ENCODE measurements around the gene IL17B. TPM values are rescaled to one million over a fixed set of nuclear protein-coding genes. Genes with fewer than 3 reads are reported as not detected.

The IL17B gene
- total RNA-seq, 1 experiment from 2014 or later, result not detected

- Histone ChIP-seq H3K79me2 (ENCODE audit: insufficient read depth, low read length) (no peaks in the 10 kb centered on the region), H3K27ac (ENCODE audit: insufficient read length, low read depth, low read length) (no peak overlapping the region), H3T11ph (ENCODE audit: low read length) (no peak overlapping the region), H2BK12ac (ENCODE audit: insufficient read length, low read depth, low read length) (no peak overlapping the region), H3K79me1 (ENCODE audit: insufficient read depth, low read depth, low read length, poor library complexity, severe bottlenecking) (no peaks in the 10 kb centered on the region), H3K9ac (ENCODE audit: extremely low read depth, insufficient read length, low read length) (no peak overlapping the region), H3K14ac (ENCODE audit: insufficient read depth, low read length) (no peak overlapping the region), H3K23ac (ENCODE audit: insufficient read length, low read depth, low read length) (no peak overlapping the region), H3K4ac (ENCODE audit: low read depth, low read length) (no peak overlapping the region), H2AFZ (ENCODE audit: low read length) (no peak overlapping the region), H2BK120ac (ENCODE audit: low read depth, low read length, poor library complexity, severe bottlenecking) (no peak overlapping the region), H3K4me2 (ENCODE audit: insufficient read depth, insufficient read length, low read length) (no peak overlapping the region), H2BK5ac (ENCODE audit: insufficient read length, low read length) (no peak overlapping the region), H3K4me1 (ENCODE audit: insufficient read depth, low read length) (peaks cover 8% of the 10 kb centered on the region; the same call in 1 of the 2 replicates), H4K20me1 (ENCODE audit: control insufficient read depth, insufficient read depth, insufficient read length) (no peaks in the 10 kb centered on the region), H3K23me2 (ENCODE audit: insufficient read length, low read depth, low read length, poor library complexity, severe bottlenecking) (no peaks in the 10 kb centered on the region), H3K18ac (ENCODE audit: insufficient read length, low read depth, low read length) (no peak overlapping the region), H3K9me3 (ENCODE audit: control insufficient read depth, low read depth, low read length) (no peaks in the 10 kb centered on the region), H2BK20ac (ENCODE audit: low read depth, low read length, poor library complexity, severe bottlenecking) (no peak overlapping the region), H2AK5ac (ENCODE audit: insufficient read length, low read length) (no peak overlapping the region), H3K27me3 (ENCODE audit: insufficient read depth, low read length) (no peaks in the 10 kb centered on the region), H4K8ac (replicated peaks; ENCODE audit: insufficient read length, low read depth, low read length) (no peak overlapping the region), H3K56ac (ENCODE audit: insufficient read length, low read depth, low read length) (no peak overlapping the region), H2BK15ac (ENCODE audit: low read depth, low read length) (no peak overlapping the region), H4K5ac (ENCODE audit: insufficient read length, low read depth, low read length) (no peak overlapping the region), H4K91ac (ENCODE audit: insufficient read length, low read depth, low read length) (no peak overlapping the region)
- Mint-ChIP-seq H3K4me1 (peaks cover 51 to 75% of the 10 kb centered on the region in 2 experiments), H3K27ac (peak overlapping the region; percentile 16 to 86 (median 50); a peak in 5 of 7 replicates), H3K4me3 (no peak overlapping the region; a peak in 1 of 5 replicates), H3K36me3 (ENCODE audit: insufficient read depth in 1 of 3, low read depth in 3 of 3) (no peaks in the 10 kb centered on the region; a peak in 1 of 7 replicates), H3K27me3 (ENCODE audit: low read depth) (no peaks in the 10 kb centered on the region), H3K9me3 (no peaks in the 10 kb centered on the region)
- DNase-seq, result no peak
- TF ChIP-seq CTCF (conservative IDR thresholded peaks at IDR 0.05), result no peak
- WGBS (ENCODE audit: extremely low coverage, insufficient read length, low lambda C conversion rate), result no CpG with 5 or more reads among the region's 18 CpGs
These were observed 41.7 kb upstream of the IL17B start for GRCh38 chr5:149420545-149421371.

Measured in H9 (cell line).